Panc1 (cell line): ENCODE measurements around the gene HLA-DOA. TPM values are rescaled to one million over a fixed set of nuclear protein-coding genes. Genes with fewer than 3 reads are reported as not detected.

Source experiments
- ATAC-seq: fragments of 200-7000 bp; cut with Tn5 transposase; 2 replicates; pipeline ENCODE4 v1.9.1; 2020; ENCODE audit warnings: mild to moderate bottlenecking, moderate library complexity
- BruUV-seq: library from RNA; stranded (reverse); fragments of 400-500 nt; replicated peaks from 2 replicates; lab custom pipeline; 2021; lab: Mats Ljungman, UMichigan
- CTCF ChIA-PET: fragments of 300-600 bp; sonication (Branson Sonifier 250); formaldehyde crosslinking; loops from one replicate; lab custom pipeline; 2022; ENCODE audit warnings: antibody characterized with exemption; lab: Charles Lee
- POLR2A ChIA-PET: fragments of 300-600 bp; sonication (Branson Sonifier 250); formaldehyde crosslinking; loops from one replicate; lab custom pipeline; 2022; ENCODE audit warnings: antibody characterized with exemption; lab: Charles Lee
- DNase-seq: peaks from one replicate; pipeline ENCODE4 v3.0.0-alpha.2; 2010; ENCODE audit warnings: low read depth, low spot score
- H3K27ac ChIP-seq: 2 replicates; pipeline ENCODE4 v1.5.1; 2011; ENCODE audit warnings: mild to moderate bottlenecking, low read length, inconsistent platforms
- H3K27me3 ChIP-seq: fragments of 200-500 bp; sonication (Bioruptor generic); 2 replicates; pipeline ENCODE4 v1.6.0; 2014; ENCODE audit warnings: low read length, inconsistent platforms; ENCODE audit not compliant: control insufficient read depth, insufficient read depth
- H3K36me3 ChIP-seq: fragments of 200-500 bp; sonication (Bioruptor generic); 2 replicates; pipeline ENCODE4 v1.5.1; 2014; ENCODE audit warnings: inconsistent platforms, mild to moderate bottlenecking, low read length, moderate library complexity; ENCODE audit not compliant: control insufficient read depth, insufficient read depth
- H3K4me1 ChIP-seq: 2 replicates; pipeline ENCODE4 v1.5.1; 2011; ENCODE audit warnings: inconsistent platforms, mild to moderate bottlenecking, low read length, moderate library complexity; ENCODE audit not compliant: control insufficient read depth, insufficient read depth
- H3K4me3 ChIP-seq, 2 experiments: 2 replicates each; pipeline ENCODE4 v1.5.1; 2011 to 2012; ENCODE audit warnings: low read depth in 2 of 2, low read length in 2 of 2, mild to moderate bottlenecking in 2 of 2, inconsistent platforms in 1 of 2, moderate library complexity in 1 of 2
- H3K9me3 ChIP-seq: fragments of 200-500 bp; sonication (Bioruptor generic); 2 replicates; pipeline ENCODE4 v1.5.1; 2014; ENCODE audit warnings: low read depth, mild to moderate bottlenecking, inconsistent platforms, low read length, moderate library complexity; ENCODE audit not compliant: control insufficient read depth, insufficient read depth
- CTCF ChIP-seq: fragments of 450-650 bp; IDR thresholded peaks from 2 replicates; pipeline ENCODE4 v1.5.1; 2017; ENCODE audit warnings: mild to moderate bottlenecking
- POLR2AphosphoS5 ChIP-seq: IDR thresholded peaks from 2 replicates; pipeline ENCODE4 v1.6.1; 2012; ENCODE audit warnings: mild to moderate bottlenecking, low read depth, low read length, moderate library complexity
- REST ChIP-seq, 2 experiments: IDR thresholded peaks; 2 replicates each; pipeline ENCODE4 v1.6.1; 2011 to 2012; ENCODE audit warnings: low read depth in 2 of 2, control low read depth in 1 of 2, low read length in 1 of 2, mild to moderate bottlenecking in 1 of 2, moderate library complexity in 1 of 2; ENCODE audit not compliant: insufficient read depth in 1 of 2
- SIN3A ChIP-seq: IDR thresholded peaks from 2 replicates; pipeline ENCODE4 v1.6.1; 2012; ENCODE audit warnings: low read depth, mild to moderate bottlenecking, low read length, moderate library complexity, borderline replicate concordance; ENCODE audit not compliant: insufficient read depth
- TCF7L2 ChIP-seq: IDR thresholded peaks from 2 replicates; pipeline ENCODE4 v1.6.1; 2011; ENCODE audit warnings: mild to moderate bottlenecking, low read depth, low read length, inconsistent platforms
- in situ Hi-C: cut with HindIII; loops from 2 replicates; pipeline ENCODE4 v1.10.0; 2016; ENCODE audit warnings: low sequenced_read_pairs, low pct_unique_long_range_greater_than_20kb
- intact Hi-C: fragments of 100-400 bp; cut with micrococcal nuclease; formaldehyde crosslinking; loops from one replicate; pipeline ENCODE4 v1.10.0; 2022; ENCODE audit not compliant: unreplicated experiment
- total RNA-seq: library from RNA; stranded (reverse); gene quantifications from one replicate; pipeline ENCODE4 v1.2.1, GENCODE V29; 2021; ENCODE audit not compliant: unreplicated experiment

HLA-DOA gene
- total RNA-seq, 1 experiment from 2014 or later = 0.08 TPM

- no peak for ATAC-seq
- no peak for TF ChIP-seq TCF7L2
- TF ChIP-seq CTCF = no peak
- TF ChIP-seq SIN3A = no peak
- no peak for TF ChIP-seq REST (IDR thresholded peaks at IDR 0.05; ENCODE audit: insufficient read depth in 1 of 2, low read depth in 2 of 2, low read length in 1 of 2)
- TF ChIP-seq POLR2AphosphoS5 = no peak
- Histone ChIP-seq H3K4me3 (peak overlapping the region in 1 of 2 experiments; percentile 12; a peak in 1 of 4 replicates), H3K27ac (no peak overlapping the region), H3K4me1 (no peaks in the 10 kb centered on the region), H3K9me3 (no peaks in the 10 kb centered on the region), H3K27me3 (peaks cover 12% of the 10 kb centered on the region), H3K36me3 (no peaks in the 10 kb centered on the region)
- CTCF ChIA-PET = no interaction called here
- in situ Hi-C loops (no loop called here), intact Hi-C loops (loop anchor here (5.0 to 10.0 kb wide), 3 partner anchors 128 to 226 kb away; no protein-coding TSS in a partner anchor)
- no peak for DNase-seq
- BruUV-seq = no TSS peak
- POLR2A ChIA-PET = no interaction called here
Observed at GRCh38 chr6:33018904-33019303, 9.5 kb upstream of the HLA-DOA start.

GRCh38 chr6:33018418-33018817, 9.0 kb upstream of the HLA-DOA start:
- Histone ChIP-seq H3K9me3 (no peaks in the 10 kb centered on the region), H3K36me3 (no peaks in the 10 kb centered on the region), H3K4me1 (no peaks in the 10 kb centered on the region), H3K27me3 (peaks cover 12% of the 10 kb centered on the region), H3K27ac (no peak overlapping the region), H3K4me3 (no peak overlapping the region)
- no peak for TF ChIP-seq REST (IDR thresholded peaks at IDR 0.05; ENCODE audit: insufficient read depth in 1 of 2, low read depth in 2 of 2, low read length in 1 of 2)
- no peak for TF ChIP-seq TCF7L2
- no peak for TF ChIP-seq POLR2AphosphoS5
- TF ChIP-seq CTCF = no peak
- no peak for TF ChIP-seq SIN3A
- ChIA-PET CTCF (no interaction called here), POLR2A (interaction anchor here (0.6 kb wide), 1 partner anchor 181 kb away, joined by 15 read pairs; no protein-coding TSS in a partner anchor)
- DNase-seq (no peak), ATAC-seq (no peak)
- in situ Hi-C loops = no loop called here
- no TSS peak for BruUV-seq
- intact Hi-C loops = loop anchor here (5.0 to 10.0 kb wide), 3 partner anchors 129 to 226 kb away; no protein-coding TSS in a partner anchor
